ENCODE data around the gene ACSL5.

- no peak for TF ChIP-seq CTCF (IDR thresholded peaks at IDR 0.05)
- TF ChIP-seq EZH2 (IDR thresholded peaks at IDR 0.05; ENCODE audit: borderline replicate concordance, insufficient read depth, low read depth, low read length, poor library complexity, severe bottlenecking), result no peak
These were observed 14.6 kb downstream of the ACSL5 start for GRCh38 chr10:112388548-112388947.

All from B cell (primary cell).